ENCODE measurements around the gene SPAG16.
"Not testable (repeated sequence)": the region's sequence is repeated elsewhere in the genome, so short reads cannot be mapped to it uniquely, and the experiment has no call there.

- not testable (repeated sequence) for TF ChIP-seq CTCF, POLR2A (IDR thresholded peaks at IDR 0.05)
Observed at GRCh38 chr2:213277134-213277533, 7.1 kb upstream of the SPAG16 start.
